OCI-LY7 (cell line): ENCODE measurements around the gene PPARG. TPM values are rescaled to one million over a fixed set of nuclear protein-coding genes. Genes with fewer than 3 reads are reported as not detected.

Experiments used
- BruUV-seq: library from RNA; stranded (reverse); fragments of 400-500 nt; replicated peaks from 2 replicates; lab custom pipeline; 2021; lab: Mats Ljungman, UMichigan
- CTCF ChIA-PET: fragments of 300-600 bp; sonication (Branson Sonifier 250); formaldehyde crosslinking; loops from one replicate; lab custom pipeline; 2022; ENCODE audit warnings: antibody characterized with exemption; ENCODE audit not compliant: unreplicated experiment; lab: Charles Lee
- POLR2A ChIA-PET: fragments of 300-600 bp; sonication (Branson Sonifier 250); formaldehyde crosslinking; loops from one replicate; lab custom pipeline; 2022; ENCODE audit warnings: antibody characterized with exemption; lab: Charles Lee
- DNase-seq: peaks from one replicate; pipeline ENCODE4 v3.0.0-alpha.2; 2015; ENCODE audit warnings: low spot score
- H2AFZ ChIP-seq: fragments of 200-600 bp; sonication (generic), shearing (Covaris generic); 2 replicates; pipeline ENCODE4 v1.6.1; 2014; ENCODE audit warnings: mild to moderate bottlenecking, antibody characterized with exemption, low read length, moderate library complexity
- H3K27ac ChIP-seq: fragments of 200-600 bp; sonication (generic); 2 replicates; pipeline ENCODE4 v1.5.1; 2014; ENCODE audit warnings: mixed run types, low read depth, mild to moderate bottlenecking, moderate library complexity, low read length, inconsistent platforms; ENCODE audit not compliant: poor library complexity, severe bottlenecking
- H3K36me3 ChIP-seq: fragments of 200-600 bp; sonication (generic); 2 replicates; pipeline ENCODE4 v1.6.1; 2014; ENCODE audit warnings: mild to moderate bottlenecking, antibody characterized with exemption, low read length, moderate library complexity, mixed read lengths; ENCODE audit not compliant: insufficient read depth
- H3K4me1 ChIP-seq: fragments of 200-600 bp; sonication (generic); 2 replicates; pipeline ENCODE4 v1.5.1; 2014; ENCODE audit warnings: mild to moderate bottlenecking, low read length; ENCODE audit not compliant: insufficient read depth, poor library complexity, severe bottlenecking
- H3K4me2 ChIP-seq: fragments of 200-600 bp; sonication (generic); 2 replicates; pipeline ENCODE4 v1.6.1; 2014; ENCODE audit warnings: mild to moderate bottlenecking, low read length
- H3K4me3 ChIP-seq: fragments of 200-600 bp; sonication (generic); 2 replicates; pipeline ENCODE4 v1.5.1; 2014; ENCODE audit warnings: mild to moderate bottlenecking, low read depth, low read length; ENCODE audit not compliant: poor library complexity, severe bottlenecking
- H3K79me2 ChIP-seq: fragments of 200-600 bp; sonication (generic); 2 replicates; pipeline ENCODE4 v1.6.1; 2016; ENCODE audit warnings: low read depth, mild to moderate bottlenecking, low read length, moderate library complexity, mixed read lengths; ENCODE audit not compliant: insufficient read depth
- H3K9me2 ChIP-seq: fragments of 200-600 bp; sonication (generic); 2 replicates; pipeline ENCODE4 v1.6.1; 2016; ENCODE audit warnings: mild to moderate bottlenecking, low read length, mixed read lengths; ENCODE audit not compliant: insufficient read depth
- H3K9me3 ChIP-seq: fragments of 200-600 bp; sonication (generic); 2 replicates; pipeline ENCODE4 v1.6.1; 2014; ENCODE audit warnings: mild to moderate bottlenecking, mixed run types, low read length, mixed read lengths
- H4K20me1 ChIP-seq: fragments of 200-600 bp; sonication (generic); 2 replicates; pipeline ENCODE4 v1.6.1; 2014; ENCODE audit warnings: mild to moderate bottlenecking, antibody characterized with exemption, low read length, moderate library complexity, mixed read lengths; ENCODE audit not compliant: insufficient read depth
- EZH2phosphoT487 ChIP-seq: fragments of 200-600 bp; sonication (generic); IDR thresholded peaks from 2 replicates; pipeline ENCODE4 v1.6.1; 2018; ENCODE audit warnings: low read depth, borderline replicate concordance, mild to moderate bottlenecking, mixed run types, antibody characterized with exemption, low read length, moderate library complexity, mixed read lengths
- intact Hi-C: fragments of 100-400 bp; cut with micrococcal nuclease; formaldehyde crosslinking; loops from one replicate; pipeline ENCODE4 v1.10.0; 2022; ENCODE audit not compliant: unreplicated experiment
- total RNA-seq, 2 experiments: library from RNA; depleted of rRNA in 1 of 2; stranded (reverse); fragments of >200 nt in 1 of 2; shearing (Covaris generic) in 1 of 2; gene quantifications; 2 replicates each; pipeline ENCODE4 v1.2.3, GENCODE V29; 2014 to 2022
- TF ChIP-seq, protein P1 (sequence below): fragments of 200-600 bp; sonication (generic); conservative IDR thresholded peaks from 2 replicates; pipeline ENCODE4 v1.5.1; 2014; ENCODE audit warnings: mild to moderate bottlenecking, antibody characterized with exemption, low read length, moderate library complexity, mixed read lengths

Gene PPARG
- total RNA-seq, 2 experiments from 2014 or later: not detected

DNA sequence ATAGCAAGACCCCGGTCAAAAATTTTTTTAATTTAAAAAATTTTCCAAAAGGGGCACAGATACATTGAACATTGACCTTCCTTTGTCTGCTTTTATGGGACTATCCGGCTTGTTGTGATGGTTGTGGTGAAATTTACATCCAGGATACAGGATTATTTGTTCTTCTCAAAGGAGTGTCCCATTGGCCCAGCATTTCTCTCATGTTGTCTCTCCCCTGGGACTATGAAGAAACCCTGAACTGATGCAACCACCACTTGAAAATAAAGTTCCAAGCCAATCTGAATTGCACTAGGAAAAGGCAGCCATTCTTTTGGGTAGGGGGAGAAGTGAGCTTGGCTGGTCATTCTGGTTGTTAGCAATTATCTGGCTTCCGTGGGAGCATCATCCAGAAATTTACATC is 58.4 kb downstream of the PPARG start:
- Histone ChIP-seq H3K36me3 (no peaks in the 10 kb centered on the region), H3K9me3 (no peaks in the 10 kb centered on the region), H3K79me2 (no peaks in the 10 kb centered on the region), H2AFZ (no peak overlapping the region), H3K9me2 (no peaks in the 10 kb centered on the region), H3K4me2 (no peak overlapping the region), H3K4me3 (no peak overlapping the region), H3K4me1 (no peaks in the 10 kb centered on the region), H3K27ac (no peak overlapping the region), H4K20me1 (no peaks in the 10 kb centered on the region)
- no TSS peak for BruUV-seq
- intact Hi-C loops: no loop called here
- TF ChIP-seq EZH2phosphoT487: no peak
- TF ChIP-seq, protein P1, sequence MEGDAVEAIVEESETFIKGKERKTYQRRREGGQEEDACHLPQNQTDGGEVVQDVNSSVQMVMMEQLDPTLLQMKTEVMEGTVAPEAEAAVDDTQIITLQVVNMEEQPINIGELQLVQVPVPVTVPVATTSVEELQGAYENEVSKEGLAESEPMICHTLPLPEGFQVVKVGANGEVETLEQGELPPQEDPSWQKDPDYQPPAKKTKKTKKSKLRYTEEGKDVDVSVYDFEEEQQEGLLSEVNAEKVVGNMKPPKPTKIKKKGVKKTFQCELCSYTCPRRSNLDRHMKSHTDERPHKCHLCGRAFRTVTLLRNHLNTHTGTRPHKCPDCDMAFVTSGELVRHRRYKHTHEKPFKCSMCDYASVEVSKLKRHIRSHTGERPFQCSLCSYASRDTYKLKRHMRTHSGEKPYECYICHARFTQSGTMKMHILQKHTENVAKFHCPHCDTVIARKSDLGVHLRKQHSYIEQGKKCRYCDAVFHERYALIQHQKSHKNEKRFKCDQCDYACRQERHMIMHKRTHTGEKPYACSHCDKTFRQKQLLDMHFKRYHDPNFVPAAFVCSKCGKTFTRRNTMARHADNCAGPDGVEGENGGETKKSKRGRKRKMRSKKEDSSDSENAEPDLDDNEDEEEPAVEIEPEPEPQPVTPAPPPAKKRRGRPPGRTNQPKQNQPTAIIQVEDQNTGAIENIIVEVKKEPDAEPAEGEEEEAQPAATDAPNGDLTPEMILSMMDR: no peak
- DNase-seq: no peak
- ChIA-PET CTCF (no interaction called here), POLR2A (interaction anchor here (1.4 kb wide), 1 partner anchor 11 kb away, joined by 5 read pairs; no protein-coding TSS in a partner anchor)

- ChIA-PET POLR2A (interaction anchor here (0.6 kb wide), 1 partner anchor 982 kb away, joined by 6 read pairs; no protein-coding TSS in a partner anchor), CTCF (no interaction called here)
- no peak overlapping the region for H3K4me2 ChIP-seq
- no peaks in the 10 kb centered on the region for H3K9me2 ChIP-seq
- no peak overlapping the region for H3K4me3 ChIP-seq
- no peak for DNase-seq
- no peak overlapping the region for H3K27ac ChIP-seq
- H3K4me1 ChIP-seq: no peaks in the 10 kb centered on the region
- no peaks in the 10 kb centered on the region for H3K36me3 ChIP-seq
- no peak overlapping the region for H2AFZ ChIP-seq
- H3K9me3 ChIP-seq: no peaks in the 10 kb centered on the region
- TF ChIP-seq EZH2phosphoT487: no peak
- TF ChIP-seq, protein P1: no peak
- no TSS peak for BruUV-seq
- no peaks in the 10 kb centered on the region for H3K79me2 ChIP-seq
- intact Hi-C loops: no loop called here
- H4K20me1 ChIP-seq: no peaks in the 10 kb centered on the region
Observed at GRCh38 chr3:12349895-12350811, 61.3 kb downstream of the PPARG start.

GRCh38 chr3:12351145-12351544 is 62.3 kb downstream of the PPARG start:
- POLR2A ChIA-PET: no interaction called here
- no peak overlapping the region for H3K4me3 ChIP-seq

More at GRCh38 chr3:12351145-12351544, 62.3 kb downstream of the PPARG start:
- Histone ChIP-seq H3K36me3 (no peaks in the 10 kb centered on the region), H4K20me1 (no peaks in the 10 kb centered on the region), H3K79me2 (no peaks in the 10 kb centered on the region), H2AFZ (no peak overlapping the region), H3K4me2 (no peak overlapping the region), H3K9me3 (no peaks in the 10 kb centered on the region), H3K9me2 (no peaks in the 10 kb centered on the region), H3K27ac (no peak overlapping the region), H3K4me1 (no peaks in the 10 kb centered on the region)
- no TSS peak for BruUV-seq
- TF ChIP-seq EZH2phosphoT487: no peak
- DNase-seq: no peak
- intact Hi-C loops: no loop called here
- CTCF ChIA-PET: no interaction called here
